GM23338 (cell line): ENCODE results near the gene TEPSIN.

Experiments used
- CREB1 ChIP-seq: fragments of 250-450 bp; sonication (Bioruptor Pico); IDR thresholded peaks from 2 replicates; pipeline ENCODE4 v1.5.0; 2020; ENCODE audit warnings: low read depth, mild to moderate bottlenecking, moderate library complexity
- EZH2 ChIP-seq: fragments of 200-600 bp; sonication (generic); IDR thresholded peaks from one replicate; pipeline ENCODE4 v1.8.0; 2017; ENCODE audit warnings: antibody characterized with exemption, mild to moderate bottlenecking, low read depth; ENCODE audit not compliant: unreplicated experiment
- EZH2phosphoT487 ChIP-seq: fragments of 200-600 bp; sonication (generic); IDR thresholded peaks from one replicate; pipeline ENCODE4 v1.8.1; 2018; ENCODE audit warnings: antibody characterized with exemption; ENCODE audit not compliant: unreplicated experiment
- JUNB ChIP-seq: IDR thresholded peaks from one replicate; pipeline ENCODE4 v1.6.1; 2016; ENCODE audit warnings: antibody characterized with exemption; ENCODE audit not compliant: unreplicated experiment
- POLR2AphosphoS5 ChIP-seq: IDR thresholded peaks from 2 replicates; pipeline ENCODE4 v1.6.1; 2016; ENCODE audit warnings: antibody characterized with exemption, low read depth
- STAT1 ChIP-seq: IDR thresholded peaks from one replicate; pipeline ENCODE4 v1.6.1; 2016; ENCODE audit warnings: antibody characterized with exemption; ENCODE audit not compliant: unreplicated experiment
- ZNF331 ChIP-seq: fragments of 250-450 bp; sonication (Bioruptor Pico); IDR thresholded peaks from 2 replicates; pipeline ENCODE4 v1.5.0; 2020; ENCODE audit warnings: low read depth, mild to moderate bottlenecking, moderate library complexity
- TF ChIP-seq, protein P1 (sequence below), 2 experiments: fragments of 200-600 bp in 1 of 2; sonication (generic) in 1 of 2; conservative IDR thresholded peaks; 2 replicates each; pipeline versions ENCODE4 v1.5.1 to v1.6.1; 2016 to 2017; ENCODE audit warnings: antibody characterized with exemption in 2 of 2, low read depth in 2 of 2, mild to moderate bottlenecking in 2 of 2, moderate library complexity in 1 of 2
- TF ChIP-seq, protein P2 (sequence below): IDR thresholded peaks from 2 replicates; pipeline ENCODE4 v1.6.1; 2016; ENCODE audit warnings: antibody characterized with exemption

- TF ChIP-seq CREB1 (CRISPR knock-in tag), result no peak
- no peak for TF ChIP-seq POLR2AphosphoS5
- TF ChIP-seq, protein P1, sequence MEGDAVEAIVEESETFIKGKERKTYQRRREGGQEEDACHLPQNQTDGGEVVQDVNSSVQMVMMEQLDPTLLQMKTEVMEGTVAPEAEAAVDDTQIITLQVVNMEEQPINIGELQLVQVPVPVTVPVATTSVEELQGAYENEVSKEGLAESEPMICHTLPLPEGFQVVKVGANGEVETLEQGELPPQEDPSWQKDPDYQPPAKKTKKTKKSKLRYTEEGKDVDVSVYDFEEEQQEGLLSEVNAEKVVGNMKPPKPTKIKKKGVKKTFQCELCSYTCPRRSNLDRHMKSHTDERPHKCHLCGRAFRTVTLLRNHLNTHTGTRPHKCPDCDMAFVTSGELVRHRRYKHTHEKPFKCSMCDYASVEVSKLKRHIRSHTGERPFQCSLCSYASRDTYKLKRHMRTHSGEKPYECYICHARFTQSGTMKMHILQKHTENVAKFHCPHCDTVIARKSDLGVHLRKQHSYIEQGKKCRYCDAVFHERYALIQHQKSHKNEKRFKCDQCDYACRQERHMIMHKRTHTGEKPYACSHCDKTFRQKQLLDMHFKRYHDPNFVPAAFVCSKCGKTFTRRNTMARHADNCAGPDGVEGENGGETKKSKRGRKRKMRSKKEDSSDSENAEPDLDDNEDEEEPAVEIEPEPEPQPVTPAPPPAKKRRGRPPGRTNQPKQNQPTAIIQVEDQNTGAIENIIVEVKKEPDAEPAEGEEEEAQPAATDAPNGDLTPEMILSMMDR (conservative IDR thresholded peaks at IDR 0.05; ENCODE audit: low read depth in 2 of 2), result no peak
- no peak for TF ChIP-seq JUNB
- TF ChIP-seq EZH2phosphoT487, result no peak
- TF ChIP-seq, protein P2, sequence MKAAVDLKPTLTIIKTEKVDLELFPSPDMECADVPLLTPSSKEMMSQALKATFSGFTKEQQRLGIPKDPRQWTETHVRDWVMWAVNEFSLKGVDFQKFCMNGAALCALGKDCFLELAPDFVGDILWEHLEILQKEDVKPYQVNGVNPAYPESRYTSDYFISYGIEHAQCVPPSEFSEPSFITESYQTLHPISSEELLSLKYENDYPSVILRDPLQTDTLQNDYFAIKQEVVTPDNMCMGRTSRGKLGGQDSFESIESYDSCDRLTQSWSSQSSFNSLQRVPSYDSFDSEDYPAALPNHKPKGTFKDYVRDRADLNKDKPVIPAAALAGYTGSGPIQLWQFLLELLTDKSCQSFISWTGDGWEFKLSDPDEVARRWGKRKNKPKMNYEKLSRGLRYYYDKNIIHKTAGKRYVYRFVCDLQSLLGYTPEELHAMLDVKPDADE, result no peak
- no peak for TF ChIP-seq ZNF331 (CRISPR knock-in tag)
- no peak for TF ChIP-seq EZH2
- TF ChIP-seq STAT1, result no peak
Observed at GRCh38 chr17:81279278-81280275, 40.7 kb upstream of the TEPSIN start.
